Measurements from ENCODE around the gene CEP192. TPM values are rescaled to one million over a fixed set of nuclear protein-coding genes. Genes with fewer than 3 reads are reported as not detected.

The CEP192 gene
- total RNA-seq, 1 donor from 2014 or later, result 20.1 TPM

- no peak for TF ChIP-seq CTCF (IDR thresholded peaks at IDR 0.05; ENCODE audit: partially characterized antibody, unreplicated experiment)
Measured at GRCh38 chr18:13101659-13102197, 110.6 kb downstream of the CEP192 start.

GRCh38 chr18:13103366-13103765 lies 112.2 kb downstream of the CEP192 start:
- H3K27me3 Mint-ChIP-seq (ENCODE audit: unreplicated experiment), result no peaks in the 10 kb centered on the region
- DNase-seq, result no peak
- H3K9me3 Mint-ChIP-seq (ENCODE audit: unreplicated experiment), result peaks cover 4% of the 10 kb centered on the region
- no peak overlapping the region for H3K4me3 Mint-ChIP-seq (ENCODE audit: unreplicated experiment)
- no peak for TF ChIP-seq CTCF (IDR thresholded peaks at IDR 0.05; ENCODE audit: partially characterized antibody, unreplicated experiment)
- no peaks in the 10 kb centered on the region for H3K4me1 Mint-ChIP-seq (ENCODE audit: low read depth, unreplicated experiment)
- peaks cover 24% of the 10 kb centered on the region for H3K36me3 Mint-ChIP-seq (ENCODE audit: unreplicated experiment)
- no peak overlapping the region for H3K27ac Mint-ChIP-seq (ENCODE audit: unreplicated experiment)

More at GRCh38 chr18:13101659-13102197, 110.6 kb downstream of the CEP192 start:
- Mint-ChIP-seq H3K27me3 (ENCODE audit: unreplicated experiment) (no peaks in the 10 kb centered on the region), H3K27ac (ENCODE audit: unreplicated experiment) (no peak overlapping the region), H3K4me3 (ENCODE audit: unreplicated experiment) (no peak overlapping the region), H3K36me3 (ENCODE audit: unreplicated experiment) (peaks cover 17% of the 10 kb centered on the region), H3K9me3 (ENCODE audit: unreplicated experiment) (peaks cover 7% of the 10 kb centered on the region), H3K4me1 (ENCODE audit: low read depth, unreplicated experiment) (no peaks in the 10 kb centered on the region)
- no peak for DNase-seq

GRCh38 chr18:13105059-13105458 lies 113.9 kb downstream of the CEP192 start:
- H3K4me3 Mint-ChIP-seq (ENCODE audit: unreplicated experiment), result no peak overlapping the region
- H3K27ac Mint-ChIP-seq (ENCODE audit: unreplicated experiment), result no peak overlapping the region
- no peak for DNase-seq
- peaks cover 27% of the 10 kb centered on the region for H3K36me3 Mint-ChIP-seq (ENCODE audit: unreplicated experiment)
- no peaks in the 10 kb centered on the region for H3K4me1 Mint-ChIP-seq (ENCODE audit: low read depth, unreplicated experiment)
- peaks cover 4% of the 10 kb centered on the region for H3K9me3 Mint-ChIP-seq (ENCODE audit: unreplicated experiment)
- H3K27me3 Mint-ChIP-seq (ENCODE audit: unreplicated experiment), result no peaks in the 10 kb centered on the region
- no peak for TF ChIP-seq CTCF (IDR thresholded peaks at IDR 0.05; ENCODE audit: partially characterized antibody, unreplicated experiment)

GRCh38 chr18:13107074-13107473 lies 115.9 kb downstream of the CEP192 start:
- no peaks in the 10 kb centered on the region for H3K27me3 Mint-ChIP-seq (ENCODE audit: unreplicated experiment)

More at GRCh38 chr18:13107074-13107473, 115.9 kb downstream of the CEP192 start:
- no peak for DNase-seq
- no peak overlapping the region for H3K4me3 Mint-ChIP-seq (ENCODE audit: unreplicated experiment)
- TF ChIP-seq CTCF (IDR thresholded peaks at IDR 0.05; ENCODE audit: partially characterized antibody, unreplicated experiment), result no peak
- H3K36me3 Mint-ChIP-seq (ENCODE audit: unreplicated experiment), result peaks cover 27% of the 10 kb centered on the region
- no peaks in the 10 kb centered on the region for H3K4me1 Mint-ChIP-seq (ENCODE audit: low read depth, unreplicated experiment)
- H3K27ac Mint-ChIP-seq (ENCODE audit: unreplicated experiment), result no peak overlapping the region
- H3K9me3 Mint-ChIP-seq (ENCODE audit: unreplicated experiment), result no peaks in the 10 kb centered on the region
